Spleen (tissue), 7 donors: ENCODE data around the gene RHBDL1.

Experiments used
- CTCF ChIP-seq, 11 experiments: fragments of 200-600 bp in 7 of 11; fragments of 450-650 bp in 4 of 11; sonication (generic) in 4 of 11; IDR thresholded peaks in 8 of 11; conservative IDR thresholded peaks in 3 of 11; 1 replicate in 7 of 11; 2 replicates in 4 of 11; pipeline versions ENCODE4 v1.4.0 to v1.8.0; 2016 to 2021; ENCODE audit warnings: antibody characterized with exemption in 11 of 11, inconsistent platforms in 4 of 11, mild to moderate bottlenecking in 1 of 11
- POLR2A ChIP-seq, 3 donors: fragments of 450-650 bp; IDR thresholded peaks; one replicate each; pipeline ENCODE4 v1.5.1; 2017; ENCODE audit warnings: antibody characterized with exemption in 3 of 3, mild to moderate bottlenecking in 1 of 3
- POLR2AphosphoS5 ChIP-seq, 3 donors: sonication (generic); formaldehyde crosslinking; IDR thresholded peaks; one replicate each; pipeline ENCODE4 v1.5.1; 2017; ENCODE audit warnings: antibody characterized with exemption in 3 of 3
- donor health status: DM: no; HTN: no; CAD: no; lungs with moderate emphysema.
- donor health status: DM: no; HTN: no; CAD: no.
- donor health status: DM: no; HTN: no; CAD: no.

GRCh38 chr16:672371-672770 is 3.1 kb upstream of the RHBDL1 start:
- TF ChIP-seq POLR2A (IDR thresholded peaks at IDR 0.05) (no peak), CTCF (IDR thresholded peaks at IDR 0.05 in 8 of 11, conservative IDR thresholded peaks at IDR 0.05 in 3 of 11) (no peak), POLR2AphosphoS5 (IDR thresholded peaks at IDR 0.05) (no peak)
